Measurements from ENCODE around the gene BATF. TPM values are rescaled to one million over a fixed set of nuclear protein-coding genes. Genes with fewer than 3 reads are reported as not detected.
A peak's percentile ranks its signal among the peaks of the same experiment; 100 is the strongest.

Gene BATF
- total and polyA plus RNA-seq, 2 of the 8 experiments (the other 6 are each of a cell fraction or from before 2014, with no cell fraction given), result not detected

DNA sequence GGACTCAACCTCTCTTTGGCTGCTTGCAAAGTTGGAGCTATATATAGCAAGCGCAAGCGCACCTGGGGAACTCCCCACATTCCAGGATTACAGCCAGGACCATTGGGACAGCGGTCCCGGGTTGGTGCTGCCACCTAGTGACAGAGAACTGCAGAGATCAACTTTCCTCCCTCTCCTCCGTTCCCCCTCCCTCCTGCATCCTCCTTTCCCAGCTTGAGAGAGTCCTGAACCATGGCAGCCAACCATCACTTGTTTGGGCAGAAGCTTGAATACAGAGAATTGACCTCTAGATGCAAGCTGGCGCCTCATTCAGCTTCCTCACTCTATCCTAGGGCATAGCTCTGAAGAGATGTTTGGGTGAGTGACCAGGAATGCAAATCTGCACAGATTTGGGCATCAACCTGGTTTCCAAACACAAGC is 38.8 kb downstream of the BATF start (continued):
- TF ChIP-seq, protein P1, sequence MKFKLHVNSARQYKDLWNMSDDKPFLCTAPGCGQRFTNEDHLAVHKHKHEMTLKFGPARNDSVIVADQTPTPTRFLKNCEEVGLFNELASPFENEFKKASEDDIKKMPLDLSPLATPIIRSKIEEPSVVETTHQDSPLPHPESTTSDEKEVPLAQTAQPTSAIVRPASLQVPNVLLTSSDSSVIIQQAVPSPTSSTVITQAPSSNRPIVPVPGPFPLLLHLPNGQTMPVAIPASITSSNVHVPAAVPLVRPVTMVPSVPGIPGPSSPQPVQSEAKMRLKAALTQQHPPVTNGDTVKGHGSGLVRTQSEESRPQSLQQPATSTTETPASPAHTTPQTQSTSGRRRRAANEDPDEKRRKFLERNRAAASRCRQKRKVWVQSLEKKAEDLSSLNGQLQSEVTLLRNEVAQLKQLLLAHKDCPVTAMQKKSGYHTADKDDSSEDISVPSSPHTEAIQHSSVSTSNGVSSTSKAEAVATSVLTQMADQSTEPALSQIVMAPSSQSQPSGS (IDR thresholded peaks at IDR 0.05; ENCODE audit: low read length), result no peak
- TF ChIP-seq NANOG (IDR thresholded peaks at IDR 0.05; ENCODE audit: insufficient read depth, low read depth, low read length, poor library complexity, severe bottlenecking) (no peak), RFX5 (IDR thresholded peaks at IDR 0.05; ENCODE audit: borderline replicate concordance, low read depth, low read length) (no peak), BRCA1 (IDR thresholded peaks at IDR 0.05; ENCODE audit: low read depth, low read length) (no peak), CHD1 (IDR thresholded peaks at IDR 0.05; ENCODE audit: low read depth, low read length) (no peak), TBP (IDR thresholded peaks at IDR 0.05; ENCODE audit: low read depth, low read length) (peak; percentile 36; the same call in 1 of the 2 replicates), YY1 (IDR thresholded peaks at IDR 0.05; ENCODE audit: low read depth, low read length) (peak; percentile 44; the same call in 1 of the 2 replicates), RXRA (IDR thresholded peaks at IDR 0.05; ENCODE audit: insufficient read depth, low read depth, low read length) (no peak), SIN3A (conservative IDR thresholded peaks at IDR 0.05 in 1 of 2, IDR thresholded peaks at IDR 0.05 in 1 of 2; ENCODE audit: low read depth in 1 of 2, low read length in 2 of 2) (no peak), SIRT6 (IDR thresholded peaks at IDR 0.05; ENCODE audit: low read length) (no peak), HDAC6 (IDR thresholded peaks at IDR 0.05; ENCODE audit: low read depth, low read length) (no peak), CBX5 (IDR thresholded peaks at IDR 0.05; ENCODE audit: low read depth, low read length) (no peak), RBBP5 (IDR thresholded peaks at IDR 0.05; ENCODE audit: borderline replicate concordance, low read depth, low read length) (no peak), TAF1 (IDR thresholded peaks at IDR 0.05; ENCODE audit: low read depth, low read length) (no peak), GTF2F1 (IDR thresholded peaks at IDR 0.05; ENCODE audit: borderline replicate concordance, low read depth, low read length) (no peak), SIX5 (IDR thresholded peaks at IDR 0.05; ENCODE audit: low read depth, low read length) (no peak), MAFK (IDR thresholded peaks at IDR 0.05; ENCODE audit: low read depth, low read length) (no peak), SP4 (IDR thresholded peaks at IDR 0.05; ENCODE audit: low read length) (peak; percentile 60; the same call in 1 of the 2 replicates), POLR2AphosphoS5 (IDR thresholded peaks at IDR 0.05; ENCODE audit: low read depth, low read length) (no peak), POLR2A (IDR thresholded peaks at IDR 0.05; ENCODE audit: control extremely low read depth in 1 of 2, low read depth in 2 of 2, low read length in 2 of 2) (no peak)
- TF ChIP-seq, protein P2, sequence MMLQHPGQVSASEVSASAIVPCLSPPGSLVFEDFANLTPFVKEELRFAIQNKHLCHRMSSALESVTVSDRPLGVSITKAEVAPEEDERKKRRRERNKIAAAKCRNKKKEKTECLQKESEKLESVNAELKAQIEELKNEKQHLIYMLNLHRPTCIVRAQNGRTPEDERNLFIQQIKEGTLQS (IDR thresholded peaks at IDR 0.05; ENCODE audit: insufficient read depth, low read depth, low read length), result no peak
- TF ChIP-seq, protein P3, sequence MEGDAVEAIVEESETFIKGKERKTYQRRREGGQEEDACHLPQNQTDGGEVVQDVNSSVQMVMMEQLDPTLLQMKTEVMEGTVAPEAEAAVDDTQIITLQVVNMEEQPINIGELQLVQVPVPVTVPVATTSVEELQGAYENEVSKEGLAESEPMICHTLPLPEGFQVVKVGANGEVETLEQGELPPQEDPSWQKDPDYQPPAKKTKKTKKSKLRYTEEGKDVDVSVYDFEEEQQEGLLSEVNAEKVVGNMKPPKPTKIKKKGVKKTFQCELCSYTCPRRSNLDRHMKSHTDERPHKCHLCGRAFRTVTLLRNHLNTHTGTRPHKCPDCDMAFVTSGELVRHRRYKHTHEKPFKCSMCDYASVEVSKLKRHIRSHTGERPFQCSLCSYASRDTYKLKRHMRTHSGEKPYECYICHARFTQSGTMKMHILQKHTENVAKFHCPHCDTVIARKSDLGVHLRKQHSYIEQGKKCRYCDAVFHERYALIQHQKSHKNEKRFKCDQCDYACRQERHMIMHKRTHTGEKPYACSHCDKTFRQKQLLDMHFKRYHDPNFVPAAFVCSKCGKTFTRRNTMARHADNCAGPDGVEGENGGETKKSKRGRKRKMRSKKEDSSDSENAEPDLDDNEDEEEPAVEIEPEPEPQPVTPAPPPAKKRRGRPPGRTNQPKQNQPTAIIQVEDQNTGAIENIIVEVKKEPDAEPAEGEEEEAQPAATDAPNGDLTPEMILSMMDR (IDR thresholded peaks at IDR 0.05; ENCODE audit: control extremely low read depth in 1 of 3, insufficient read depth in 1 of 3, low read depth in 1 of 3, low read length in 3 of 3), result peak; percentile 87 to 97 (median 90)

All from H1 (cell line).